Measurements from ENCODE around the gene NFATC1. TPM values are rescaled to one million over a fixed set of nuclear protein-coding genes. Genes with fewer than 3 reads are reported as not detected.

The NFATC1 gene
- total RNA-seq, 2 experiments from 2014 or later: 97.2 to 98.3 TPM

DNA sequence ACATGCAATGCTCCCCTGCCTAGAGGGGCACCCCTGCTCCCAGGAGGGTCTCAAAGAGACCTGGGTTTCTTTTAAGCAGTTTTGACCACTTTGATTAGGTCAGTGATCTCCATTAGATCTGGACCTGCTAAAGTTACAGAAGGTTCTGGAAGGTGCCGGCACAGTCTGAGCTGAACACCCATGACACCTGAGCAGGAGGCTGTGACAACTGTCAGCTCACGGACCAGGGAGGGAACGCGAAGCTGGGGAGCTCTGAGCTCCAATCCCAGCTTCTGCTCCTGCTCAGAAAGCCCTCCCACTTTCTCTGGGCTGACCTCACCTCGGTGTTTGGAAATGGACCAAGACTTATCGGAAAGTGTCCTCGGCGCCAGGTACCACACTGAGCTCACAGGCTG is 113.8 kb downstream of the NFATC1 start:
- intact Hi-C loops (cut with micrococcal nuclease): no loop called here
- ChIA-PET POLR2A (interaction anchor here (1.1 kb wide), 1 partner anchor 13 kb away, joined by 3 read pairs; no protein-coding TSS in a partner anchor), CTCF (interaction anchor here (1.0 to 1.1 kb wide), 2 partner anchors 111 to 130 kb away, joined by 3 read pairs; no protein-coding TSS in a partner anchor)
- no peak overlapping the region for H3K4me3 Mint-ChIP-seq
- H3K4me1 Mint-ChIP-seq (ENCODE audit: low read depth): peaks cover 44% of the 10 kb centered on the region
- H3K27ac Mint-ChIP-seq: peak overlapping the region; percentile 30
- no peaks in the 10 kb centered on the region for H3K9me3 Mint-ChIP-seq
- H3K27me3 Mint-ChIP-seq: no peaks in the 10 kb centered on the region
- H3K36me3 Mint-ChIP-seq (ENCODE audit: low read depth): peaks cover 56% of the 10 kb centered on the region
- no peak for TF ChIP-seq CTCF (IDR thresholded peaks at IDR 0.05)
- DNase-seq (peak; percentile 0), ATAC-seq (no peak)

- intact Hi-C loops (cut with micrococcal nuclease): no loop called here
- DNase-seq (no peak), ATAC-seq (no peak)
- CTCF ChIA-PET: interaction anchor here (1.0 to 1.1 kb wide), 2 partner anchors 111 to 131 kb away, joined by 3 read pairs; no protein-coding TSS in a partner anchor
- Mint-ChIP-seq H3K4me3 (no peak overlapping the region), H3K27me3 (no peaks in the 10 kb centered on the region), H3K36me3 (ENCODE audit: low read depth) (peaks cover 57% of the 10 kb centered on the region), H3K27ac (peak overlapping the region; percentile 30), H3K9me3 (no peaks in the 10 kb centered on the region), H3K4me1 (ENCODE audit: low read depth) (peaks cover 44% of the 10 kb centered on the region)
- POLR2A ChIA-PET: interaction anchor here (1.1 kb wide), 1 partner anchor 13 kb away, joined by 3 read pairs; no protein-coding TSS in a partner anchor
- TF ChIP-seq CTCF (IDR thresholded peaks at IDR 0.05): no peak
Measured at GRCh38 chr18:79510046-79510685, 114.4 kb downstream of the NFATC1 start.

- H3K4me1 Mint-ChIP-seq (ENCODE audit: low read depth): peaks cover 43% of the 10 kb centered on the region
Measured at GRCh38 chr18:79510731-79511241, 115.1 kb downstream of the NFATC1 start.

DNA sequence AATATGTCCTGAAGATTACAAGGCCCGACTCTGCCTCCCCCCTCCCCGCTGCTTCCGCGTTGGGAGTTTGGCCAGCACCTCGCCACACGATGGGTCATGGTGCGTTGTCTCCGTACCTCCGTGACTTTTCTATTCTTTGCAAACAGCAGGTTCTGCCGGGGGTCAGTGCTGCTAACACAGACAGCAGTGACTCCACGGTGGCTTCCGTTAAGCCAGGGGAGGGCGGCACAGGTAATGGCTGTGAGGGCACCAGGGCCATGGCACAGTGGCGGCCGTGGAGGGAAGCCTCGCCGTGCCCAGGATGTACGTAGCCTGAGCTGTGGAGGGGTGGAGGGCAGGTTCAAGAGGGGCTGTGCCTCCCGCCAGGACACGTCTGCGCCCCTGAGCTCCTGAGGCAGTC is 115.5 kb downstream of the NFATC1 start:
- Mint-ChIP-seq H3K36me3 (ENCODE audit: low read depth) (peaks cover 50% of the 10 kb centered on the region), H3K27ac (no peak overlapping the region), H3K4me3 (no peak overlapping the region), H3K4me1 (ENCODE audit: low read depth) (peaks cover 43% of the 10 kb centered on the region), H3K9me3 (no peaks in the 10 kb centered on the region), H3K27me3 (no peaks in the 10 kb centered on the region)
- ChIA-PET CTCF (no interaction called here), POLR2A (interaction anchor here (1.0 kb wide), 2 partner anchors 9 to 12 kb away, joined by 5 read pairs; no protein-coding TSS in a partner anchor)
- intact Hi-C loops (cut with micrococcal nuclease): no loop called here
- ATAC-seq (no peak), DNase-seq (no peak)
- no peak for TF ChIP-seq CTCF (IDR thresholded peaks at IDR 0.05)

More at GRCh38 chr18:79510731-79511241, 115.1 kb downstream of the NFATC1 start:
- ATAC-seq (no peak), DNase-seq (no peak)
- Mint-ChIP-seq H3K27ac (no peak overlapping the region), H3K9me3 (no peaks in the 10 kb centered on the region), H3K27me3 (no peaks in the 10 kb centered on the region), H3K4me3 (no peak overlapping the region), H3K36me3 (ENCODE audit: low read depth) (peaks cover 55% of the 10 kb centered on the region)
- POLR2A ChIA-PET: interaction anchor here (1.0 kb wide), 1 partner anchor 12 kb away, joined by 5 read pairs; no protein-coding TSS in a partner anchor
- CTCF ChIA-PET: no interaction called here
- intact Hi-C loops (cut with micrococcal nuclease): no loop called here
- TF ChIP-seq CTCF (IDR thresholded peaks at IDR 0.05): no peak

DNA sequence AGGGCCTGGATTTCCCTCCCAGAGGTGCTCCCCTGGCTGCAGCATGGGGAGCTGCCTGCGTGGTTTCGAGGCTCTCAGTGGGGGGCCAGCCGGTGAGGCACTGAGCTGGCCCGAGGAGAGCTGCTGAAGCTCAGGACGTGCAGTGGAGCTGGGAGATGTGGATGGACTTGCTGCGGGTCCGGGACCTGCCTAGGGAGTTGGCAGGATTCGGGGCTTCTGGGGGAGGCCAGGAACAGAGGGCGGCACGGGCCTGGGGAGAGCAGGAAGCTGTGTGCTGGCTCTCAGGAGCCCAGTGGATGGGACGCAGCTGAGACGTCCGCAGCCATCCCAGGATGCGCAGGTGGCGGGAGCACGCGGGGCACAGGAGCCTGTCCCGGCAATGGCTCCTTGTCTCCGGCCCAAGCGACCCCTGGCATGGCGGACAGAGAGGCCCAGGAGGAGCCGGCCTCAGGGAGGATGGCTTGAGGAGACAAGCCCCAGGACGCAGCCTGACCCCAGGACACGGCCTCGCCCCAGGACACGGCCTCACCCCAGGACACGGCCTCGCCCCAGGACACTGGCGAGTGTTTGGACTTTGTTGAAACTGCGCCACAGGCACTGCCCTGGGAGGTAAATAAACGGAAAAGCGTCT is 116.1 kb downstream of the NFATC1 start:
- Mint-ChIP-seq H3K36me3 (ENCODE audit: low read depth) (peaks cover 45% of the 10 kb centered on the region), H3K4me3 (no peak overlapping the region), H3K9me3 (no peaks in the 10 kb centered on the region), H3K4me1 (ENCODE audit: low read depth) (peaks cover 43% of the 10 kb centered on the region), H3K27ac (no peak overlapping the region), H3K27me3 (no peaks in the 10 kb centered on the region)
- no peak for TF ChIP-seq CTCF (IDR thresholded peaks at IDR 0.05)
- ChIA-PET CTCF (no interaction called here), POLR2A (interaction anchor here (1.0 kb wide), 2 partner anchors 8 to 11 kb away, joined by 5 read pairs; no protein-coding TSS in a partner anchor)
- no peak for ATAC-seq
- no peak for DNase-seq
- intact Hi-C loops (cut with micrococcal nuclease): no loop called here

All from activated CD8-positive, alpha-beta T cell treated with anti-CD3 and anti-CD28 coated beads for 36 hours (primary cell).